Pulmonary artery endothelial cell (primary cell): ENCODE data around the gene PRAME. TPM values are rescaled to one million over a fixed set of nuclear protein-coding genes. Genes with fewer than 3 reads are reported as not detected.
"Not testable (repeated sequence)": the region's sequence is repeated elsewhere in the genome, so short reads cannot be mapped to it uniquely, and the experiment has no call there.

Experiments
- DNase-seq: peaks from one replicate; pipeline ENCODE4 v3.0.0-alpha.2; 2011; ENCODE audit warnings: low read depth, low spot score
- total RNA-seq: library from RNA; depleted of rRNA; stranded (reverse); fragments of >200 nt; gene quantifications from 2 replicates; pipeline ENCODE4 v1.2.3, GENCODE V29; 2014

The PRAME gene
- total RNA-seq, 1 donor from 2014 or later = not detected

- DNase-seq = no peak
Measured at GRCh38 chr22:22521631-22522030, 37.4 kb downstream of the PRAME start.

- DNase-seq = no peak
Measured at GRCh38 chr22:22520667-22521602, 38.1 kb downstream of the PRAME start.

- no peak for DNase-seq
Measured at GRCh38 chr22:22520020-22520656, 38.9 kb downstream of the PRAME start, which contains the start of gene ZNF280A. ZNF280A (minus strand) TSS chr22:22520270; CDS start chr22:22515630, 4,640 bp downstream.

- DNase-seq = no peak
Measured at GRCh38 chr22:22519591-22519990, 39.5 kb downstream of the PRAME start.

GRCh38 chr22:22516992-22517391 is 42.1 kb downstream of the PRAME start:
- no peak for DNase-seq

GRCh38 chr22:22515890-22516289 is 43.2 kb downstream of the PRAME start:
- no peak for DNase-seq

- DNase-seq = not testable (repeated sequence)
Measured at GRCh38 chr22:22514431-22514830, 44.6 kb downstream of the PRAME start.

- no peak for DNase-seq
Measured at GRCh38 chr22:22513619-22514018, 45.4 kb downstream of the PRAME start.

- no peak for DNase-seq
Measured at GRCh38 chr22:22512951-22513350, 46.1 kb downstream of the PRAME start.

- DNase-seq = not testable (repeated sequence)
Measured at GRCh38 chr22:22510833-22511232, 48.2 kb downstream of the PRAME start.

- DNase-seq = not testable (repeated sequence)
Measured at GRCh38 chr22:22509912-22510311, 49.2 kb downstream of the PRAME start.

GRCh38 chr22:22508274-22509176 is 50.5 kb downstream of the PRAME start, which contains the start of gene ZNF280B:
ZNF280B (minus strand) TSS chr22:22508742; CDS start chr22:22489398, 19,344 bp downstream.
- peak; percentile 52 for DNase-seq

GRCh38 chr22:22507743-22508273 is 51.3 kb downstream of the PRAME start:
- no peak for DNase-seq

GRCh38 chr22:22506736-22507135 is 52.3 kb downstream of the PRAME start:
- DNase-seq = no peak

GRCh38 chr22:22498267-22498666 is 60.8 kb downstream of the PRAME start:
- DNase-seq = no peak

Other genes with a start within 250 kb of the PRAME start
- gene ZNF280B, start 50.5 kb downstream of the PRAME start, total RNA-seq = 0.28 and 0.46 TPM in 2 replicates
- not detected in 2 replicates for gene ZNF280A, start 39.0 kb downstream of the PRAME start, total RNA-seq
- gene GGTLC2, start 85.3 kb upstream of the PRAME start, total RNA-seq = not detected in 2 replicates